Ishikawa (cell line): ENCODE data around the gene SPON1.

Experiments
- CEBPB ChIP-seq: IDR thresholded peaks from 2 replicates; pipeline ENCODE4 v1.6.1; 2012
- EP300 ChIP-seq: IDR thresholded peaks from 2 replicates; pipeline ENCODE4 v1.6.1; 2012; ENCODE audit warnings: borderline replicate concordance
- FOXM1 ChIP-seq: IDR thresholded peaks from 2 replicates; pipeline ENCODE4 v1.6.1; 2012; ENCODE audit warnings: low read depth, borderline replicate concordance
- REST ChIP-seq: IDR thresholded peaks from 2 replicates; pipeline ENCODE4 v1.6.1; 2012; ENCODE audit warnings: low read depth, mild to moderate bottlenecking

DNA sequence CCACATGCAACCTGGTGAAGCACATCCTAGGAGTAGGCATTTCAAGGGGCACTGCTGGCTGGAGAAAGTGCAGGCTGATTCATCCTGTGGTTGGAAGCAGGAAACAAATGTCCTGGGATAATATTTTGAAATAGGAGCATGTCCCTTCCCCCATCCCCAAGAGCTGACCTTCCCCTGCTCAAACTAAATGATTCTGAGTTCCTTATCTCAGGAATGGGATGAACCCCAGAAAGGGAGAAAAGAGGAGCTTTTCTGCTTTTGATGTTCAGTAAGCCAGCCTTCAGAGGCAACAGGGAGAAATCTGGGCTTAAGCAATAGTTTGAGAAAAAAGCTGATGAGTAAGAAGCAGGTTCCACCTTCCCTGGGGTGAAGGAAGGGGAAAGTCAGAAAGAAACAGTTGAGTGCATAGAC is 19.5 kb upstream of the SPON1 start:
- TF ChIP-seq CEBPB (peak; percentile 27; the same call in 1 of the 2 replicates), REST (no peak), EP300 (no peak), FOXM1 (no peak)
